H1 (cell line): ENCODE data around the gene CDK3. TPM values are rescaled to one million over a fixed set of nuclear protein-coding genes. Genes with fewer than 3 reads are reported as not detected.

ENCODE experiments used
- CTCF ChIA-PET: fragments of 300-600 bp; sonication (Branson Sonifier 250); formaldehyde crosslinking; loops from one replicate; lab custom pipeline; 2021; ENCODE audit not compliant: partially characterized antibody; lab: Charles Lee
- POLR2A ChIA-PET: fragments of 300-600 bp; sonication (Branson Sonifier 250); formaldehyde crosslinking; loops from one replicate; lab custom pipeline; 2021; ENCODE audit warnings: inconsistent platforms; ENCODE audit not compliant: partially characterized antibody; lab: Charles Lee
- DNase-seq, 2 experiments: peaks; one replicate each; pipeline versions ENCODE4 v3.0.0 to v3.0.0-alpha.2; 2010 to 2022; ENCODE audit warnings: low spot score in 2 of 2, low read depth in 1 of 2, mixed read lengths in 1 of 2
- FAIRE-seq: peaks from 2 replicates; lab custom pipeline; 2011; peaks lifted over from hg19 to GRCh38; lab: Jason Lieb, UNC
- H2AFZ ChIP-seq: 2 replicates; pipeline ENCODE4 v1.8.1; 2012; ENCODE audit warnings: low read length, inconsistent platforms
- H2AK5ac ChIP-seq: 2 replicates; pipeline ENCODE4 v1.6.1; 2013; ENCODE audit warnings: low read depth, low read length
- H2BK120ac ChIP-seq: replicated peaks from 2 replicates; pipeline ENCODE3; 2013; ENCODE audit warnings: low read depth, low read length, inconsistent platforms
- H2BK12ac ChIP-seq: 2 replicates; pipeline ENCODE4 v1.6.1; 2013; ENCODE audit warnings: low read depth, low read length
- H2BK15ac ChIP-seq: 2 replicates; pipeline ENCODE4 v1.6.1; 2013; ENCODE audit warnings: low read length
- H2BK20ac ChIP-seq: 2 replicates; pipeline ENCODE4 v1.6.1; 2013; ENCODE audit warnings: low read length
- H2BK5ac ChIP-seq: 2 replicates; pipeline ENCODE4 v1.6.1; 2013; ENCODE audit warnings: low read depth, low read length
- H3K14ac ChIP-seq: 2 replicates; pipeline ENCODE4 v1.6.1; 2013; ENCODE audit warnings: inconsistent platforms; ENCODE audit not compliant: insufficient read length
- H3K18ac ChIP-seq: 2 replicates; pipeline ENCODE4 v1.6.1; 2013; ENCODE audit warnings: low read length; ENCODE audit errors: extremely low read depth
- H3K23ac ChIP-seq: 2 replicates; pipeline ENCODE4 v1.6.1; 2013; ENCODE audit warnings: inconsistent platforms; ENCODE audit not compliant: insufficient read length
- H3K23me2 ChIP-seq: 2 replicates; pipeline ENCODE4 v1.6.1; 2013; ENCODE audit warnings: low read depth, low read length
- H3K27ac ChIP-seq: 2 replicates; pipeline ENCODE4 v1.6.1; 2011; ENCODE audit warnings: low read depth, low read length, inconsistent platforms
- H3K27me3 ChIP-seq, 4 experiments: replicated peaks in 1 of 4; 1 replicate in 1 of 4; 2 replicates in 3 of 4; pipeline versions ENCODE4 v1.6.1 to v1.8.1; 2011 to 2013; ENCODE audit warnings: low read length in 3 of 4, mild to moderate bottlenecking in 3 of 4, inconsistent platforms in 2 of 4, mixed read lengths in 2 of 4, moderate library complexity in 1 of 4; ENCODE audit not compliant: control insufficient read depth in 3 of 4, insufficient read depth in 3 of 4; ENCODE audit errors: extremely low read depth in 1 of 4
- H3K36me3 ChIP-seq, 4 experiments: 2 replicates each; pipeline versions ENCODE4 v1.6.1 to v1.8.1; 2011 to 2013; ENCODE audit warnings: mild to moderate bottlenecking in 4 of 4, low read length in 3 of 4, moderate library complexity in 2 of 4, control low read depth in 1 of 4, inconsistent platforms in 1 of 4; ENCODE audit not compliant: insufficient read depth in 4 of 4, control insufficient read depth in 2 of 4
- H3K4ac ChIP-seq: replicated peaks from 2 replicates; pipeline ENCODE3; 2013; ENCODE audit warnings: low read length, low read depth, mixed read lengths, inconsistent platforms; ENCODE audit not compliant: insufficient read length
- H3K4me1 ChIP-seq, 4 experiments: replicated peaks in 1 of 4; 1 replicate in 1 of 4; 2 replicates in 3 of 4; pipeline versions ENCODE4 v1.6.1 to v1.8.1; 2011 to 2013; ENCODE audit warnings: low read length in 3 of 4, inconsistent platforms in 2 of 4, mixed read lengths in 1 of 4; ENCODE audit not compliant: insufficient read depth in 4 of 4, control insufficient read depth in 3 of 4
- H3K4me2 ChIP-seq, 2 experiments: 2 replicates each; pipeline versions ENCODE4 v1.6.1 to v1.8.1; 2011 to 2013; ENCODE audit warnings: low read depth in 2 of 2, low read length in 2 of 2, control low read depth in 1 of 2, inconsistent platforms in 1 of 2, mild to moderate bottlenecking in 1 of 2; ENCODE audit not compliant: insufficient read depth in 1 of 2
- H3K4me3 ChIP-seq, 4 experiments: fragments of 200-600, 300-600 bp in 1 of 4; sonication (generic), shearing (Covaris generic), sonication (Bioruptor Twin) in 1 of 4; 2 replicates each; pipeline versions ENCODE4 v1.5.1 to v1.8.1; 2011 to 2016; ENCODE audit warnings: low read length in 4 of 4, low read depth in 3 of 4, control low read depth in 2 of 4, inconsistent platforms in 2 of 4, mild to moderate bottlenecking in 2 of 4, mixed read lengths in 1 of 4, moderate library complexity in 1 of 4; ENCODE audit not compliant: insufficient read depth in 2 of 4; ENCODE audit errors: extremely low read depth in 1 of 4
- H3K56ac ChIP-seq: replicated peaks from 2 replicates; pipeline ENCODE3; 2013; ENCODE audit warnings: low read depth, mild to moderate bottlenecking, mixed read lengths, low read length, inconsistent platforms; ENCODE audit not compliant: insufficient read length
- H3K79me1 ChIP-seq: 2 replicates; pipeline ENCODE4 v1.6.1; 2013; ENCODE audit warnings: low read depth, low read length, control low read depth
- H3K79me2 ChIP-seq, 2 experiments: 2 replicates each; pipeline versions ENCODE4 v1.6.1 to v1.8.1; 2012 to 2013; ENCODE audit warnings: low read length in 2 of 2, mild to moderate bottlenecking in 2 of 2, inconsistent platforms in 1 of 2; ENCODE audit not compliant: insufficient read depth in 2 of 2, control insufficient read depth in 1 of 2
- H3K9ac ChIP-seq, 4 experiments: replicated peaks in 1 of 4; 1 replicate in 1 of 4; 2 replicates in 3 of 4; pipeline versions ENCODE4 v1.6.1 to v1.8.1; 2011 to 2013; ENCODE audit warnings: low read depth in 3 of 4, low read length in 3 of 4, control low read depth in 2 of 4, mild to moderate bottlenecking in 2 of 4, moderate library complexity in 2 of 4, inconsistent platforms in 1 of 4; ENCODE audit errors: extremely low read depth in 1 of 4
- H3K9me3 ChIP-seq, 2 experiments: 2 replicates each; pipeline versions ENCODE4 v1.6.1 to v1.8.1; 2012 to 2013; ENCODE audit warnings: mild to moderate bottlenecking in 2 of 2, moderate library complexity in 2 of 2, control low read depth in 1 of 2, inconsistent platforms in 1 of 2, low read depth in 1 of 2, low read length in 1 of 2, mixed read lengths in 1 of 2; ENCODE audit not compliant: insufficient read depth in 2 of 2
- H4K20me1 ChIP-seq, 2 experiments: replicated peaks in 1 of 2; 2 replicates each; pipeline versions ENCODE3 to v1.8.1; 2011 to 2013; ENCODE audit warnings: inconsistent platforms in 2 of 2, low read length in 2 of 2, mild to moderate bottlenecking in 1 of 2; ENCODE audit not compliant: insufficient read depth in 2 of 2, control insufficient read depth in 1 of 2
- H4K5ac ChIP-seq: 2 replicates; pipeline ENCODE4 v1.6.1; 2013; ENCODE audit warnings: low read length, low read depth, mixed read lengths, inconsistent platforms; ENCODE audit not compliant: insufficient read length
- H4K8ac ChIP-seq: 2 replicates; pipeline ENCODE4 v1.8.0; 2013; ENCODE audit warnings: mild to moderate bottlenecking, moderate library complexity, low read length, inconsistent platforms; ENCODE audit not compliant: insufficient read depth; ENCODE audit errors: extremely low read depth
- H4K91ac ChIP-seq: replicated peaks from 2 replicates; pipeline ENCODE3; 2013; ENCODE audit warnings: low read length, mixed read lengths, inconsistent platforms; ENCODE audit not compliant: insufficient read length
- CREB1 ChIP-seq: IDR thresholded peaks from 2 replicates; pipeline ENCODE4 v1.6.1; 2012; ENCODE audit warnings: inconsistent platforms
- CTBP2 ChIP-seq: IDR thresholded peaks from 2 replicates; pipeline ENCODE4 v1.7.0; 2011; ENCODE audit warnings: borderline replicate concordance, mild to moderate bottlenecking, moderate library complexity, mixed read lengths, low read length; ENCODE audit not compliant: insufficient read depth, insufficient read length
- GTF2F1 ChIP-seq: IDR thresholded peaks from 2 replicates; pipeline ENCODE4 v1.6.1; 2012; ENCODE audit warnings: low read depth, low read length, improper control_type of control experiment, borderline replicate concordance
- HDAC2 ChIP-seq, 2 experiments: fragments of 300-600 bp in 1 of 2; sonication (generic) in 1 of 2; IDR thresholded peaks; 2 replicates each; pipeline ENCODE4 v1.6.1; 2011 to 2012; ENCODE audit warnings: low read depth in 2 of 2, low read length in 2 of 2, mild to moderate bottlenecking in 2 of 2, moderate library complexity in 2 of 2, borderline replicate concordance in 1 of 2, inconsistent platforms in 1 of 2
- RAD21 ChIP-seq, 2 experiments: IDR thresholded peaks in 1 of 2; conservative IDR thresholded peaks in 1 of 2; 2 replicates each; pipeline ENCODE4 v1.6.1; 2011; ENCODE audit warnings: low read depth in 2 of 2, low read length in 2 of 2, improper control_type of control experiment in 1 of 2, inconsistent platforms in 1 of 2, mild to moderate bottlenecking in 1 of 2, moderate library complexity in 1 of 2
- RBBP5 ChIP-seq: IDR thresholded peaks from 2 replicates; pipeline ENCODE4 v1.7.1; 2012; ENCODE audit warnings: low read depth, mild to moderate bottlenecking, inconsistent platforms, low read length, moderate library complexity, borderline replicate concordance
- TAF7 ChIP-seq: optimal IDR thresholded peaks from 2 replicates; pipeline ENCODE3; 2011; ENCODE audit warnings: low read depth, mild to moderate bottlenecking, inconsistent platforms, low read length, moderate library complexity, borderline replicate concordance
- WGBS, 2 experiments: shearing (Covaris generic) in 1 of 2; methylation state at CpG; one replicate each; pipeline versions ENCODE4 v1.1.6 to v1.1.7; 2013 to 2015; ENCODE audit warnings: low lambda C conversion rate in 2 of 2, mixed read lengths in 2 of 2, inconsistent platforms in 1 of 2, low coverage in 1 of 2, missing lambda C conversion rate in 1 of 2; ENCODE audit not compliant: insufficient replicate concordance in 2 of 2, insufficient coverage in 1 of 2, insufficient read length in 1 of 2; ENCODE audit errors: extremely low coverage in 1 of 2, missing lambda C conversion rate in 1 of 2; 5-methylcytosine and 5-hydroxymethylcytosine counted together
- polyA plus RNA-seq, 7 experiments: library from polyadenylated mRNA; depleted of rRNA in 3 of 7; stranded (reverse) in 5 of 7; unstranded in 2 of 7; fragments of >200 nt in 5 of 7; fragments of 200-250 nt in 2 of 7; gene quantifications; 1 replicate in 5 of 7; 2 replicates in 1 of 7; 4 replicates in 1 of 7; pipeline versions ENCODE4 v1.2.1 to v1.2.3, GENCODE V29; 2011 to 2013; ENCODE audit warnings: missing spikeins in 2 of 7, mixed read lengths in 2 of 7
- total RNA-seq: library from RNA; stranded (reverse); fragmentation: NEBNext Ultra II Directional; extraction: Animal tissue kit (Norgen Biotek cat#: 25700); gene quantifications from 2 replicates; pipeline ENCODE4 v1.2.1, GENCODE V29; 2021
- TF ChIP-seq, protein P1 (sequence below), 3 experiments: IDR thresholded peaks; 1 replicate in 2 of 3; 2 replicates in 1 of 3; pipeline versions ENCODE4 v1.5.1 to v1.6.1; 2011; ENCODE audit warnings: low read length in 3 of 3, mild to moderate bottlenecking in 3 of 3, inconsistent platforms in 2 of 3, low read depth in 1 of 3, moderate library complexity in 1 of 3; ENCODE audit not compliant: insufficient read depth in 1 of 3; ENCODE audit errors: control extremely low read depth in 1 of 3

The CDK3 gene
- total and polyA plus RNA-seq, 2 of the 8 experiments (the other 6 are each of a cell fraction or from before 2014, with no cell fraction given) = 10.0 to 14.6 TPM

DNA sequence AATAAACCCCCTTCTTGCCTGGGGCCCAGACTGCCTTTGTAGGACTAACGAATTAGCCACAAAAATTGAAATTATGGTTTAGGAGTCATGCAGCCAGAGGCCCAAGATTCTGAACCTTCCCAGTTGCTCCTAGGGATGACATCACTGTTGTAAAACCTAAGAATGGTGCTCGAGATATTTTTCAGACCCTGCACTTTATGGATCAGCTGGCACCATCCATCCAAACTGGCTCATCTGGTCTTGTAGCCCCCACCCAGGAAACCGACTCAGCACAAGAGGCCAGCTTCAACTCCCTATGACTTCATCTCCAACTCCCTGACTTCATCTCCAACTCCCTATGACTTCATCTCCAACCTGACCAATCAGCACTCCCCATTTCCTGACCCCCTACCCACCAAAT lies 37.4 kb downstream of the CDK3 start:
- Histone ChIP-seq H3K4me2 (no peak overlapping the region), H3K27ac (no peak overlapping the region), H4K8ac (no peak overlapping the region)

More for the DNA sequence above, 37.4 kb downstream of the CDK3 start:
- H3K18ac ChIP-seq = no peak overlapping the region
- 96% methylated on average over 3 of the region's 3 CpGs; no CpG with 5 or more reads in 1 of the 2 experiments for WGBS, 2 experiments
- POLR2A ChIA-PET = no interaction called here
- no peak overlapping the region for H2BK12ac ChIP-seq
- peaks cover 0 to 20% (median 8%) of the 10 kb centered on the region in 4 experiments; a peak in 6 of 7 replicates for H3K4me1 ChIP-seq
- H3K4me3 ChIP-seq = no peak overlapping the region
- no peak overlapping the region for H2AK5ac ChIP-seq
- no peak overlapping the region for H2BK20ac ChIP-seq
- H3K79me1 ChIP-seq = no peaks in the 10 kb centered on the region
- CTCF ChIA-PET = interaction anchor here (0.9 to 13.7 kb wide), 3 partner anchors 11 to 30 kb away, joined by 5 to 229 read pairs (median 5); partner anchors contain the start of gene CDK3
- H3K23ac ChIP-seq = no peak overlapping the region
- DNase-seq (no peak), FAIRE-seq (no peak)
- no peak overlapping the region for H3K9ac ChIP-seq
- H3K14ac ChIP-seq = no peak overlapping the region
- H2BK120ac ChIP-seq = no peak overlapping the region
- H3K4ac ChIP-seq = no peak overlapping the region
- H2AFZ ChIP-seq = no peak overlapping the region
- peaks cover 0 to 5% of the 10 kb centered on the region in 2 experiments for H4K20me1 ChIP-seq
- H3K56ac ChIP-seq = no peak overlapping the region
- TF ChIP-seq HDAC2 (IDR thresholded peaks at IDR 0.05; ENCODE audit: borderline replicate concordance in 1 of 2, low read depth in 2 of 2, low read length in 2 of 2) = no peak
- no peak for TF ChIP-seq GTF2F1
- TF ChIP-seq CREB1 = peak; percentile 75; the same call in 1 of the 2 replicates
- TF ChIP-seq, protein P1, sequence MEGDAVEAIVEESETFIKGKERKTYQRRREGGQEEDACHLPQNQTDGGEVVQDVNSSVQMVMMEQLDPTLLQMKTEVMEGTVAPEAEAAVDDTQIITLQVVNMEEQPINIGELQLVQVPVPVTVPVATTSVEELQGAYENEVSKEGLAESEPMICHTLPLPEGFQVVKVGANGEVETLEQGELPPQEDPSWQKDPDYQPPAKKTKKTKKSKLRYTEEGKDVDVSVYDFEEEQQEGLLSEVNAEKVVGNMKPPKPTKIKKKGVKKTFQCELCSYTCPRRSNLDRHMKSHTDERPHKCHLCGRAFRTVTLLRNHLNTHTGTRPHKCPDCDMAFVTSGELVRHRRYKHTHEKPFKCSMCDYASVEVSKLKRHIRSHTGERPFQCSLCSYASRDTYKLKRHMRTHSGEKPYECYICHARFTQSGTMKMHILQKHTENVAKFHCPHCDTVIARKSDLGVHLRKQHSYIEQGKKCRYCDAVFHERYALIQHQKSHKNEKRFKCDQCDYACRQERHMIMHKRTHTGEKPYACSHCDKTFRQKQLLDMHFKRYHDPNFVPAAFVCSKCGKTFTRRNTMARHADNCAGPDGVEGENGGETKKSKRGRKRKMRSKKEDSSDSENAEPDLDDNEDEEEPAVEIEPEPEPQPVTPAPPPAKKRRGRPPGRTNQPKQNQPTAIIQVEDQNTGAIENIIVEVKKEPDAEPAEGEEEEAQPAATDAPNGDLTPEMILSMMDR (IDR thresholded peaks at IDR 0.05; ENCODE audit: control extremely low read depth in 1 of 3, insufficient read depth in 1 of 3, low read depth in 1 of 3, low read length in 3 of 3) = no peak
- no peak for TF ChIP-seq RAD21 (IDR thresholded peaks at IDR 0.05 in 1 of 2, conservative IDR thresholded peaks at IDR 0.05 in 1 of 2; ENCODE audit: low read depth in 2 of 2, low read length in 2 of 2)
- no peak for TF ChIP-seq RBBP5
- no peak for TF ChIP-seq CTBP2
- no peak for TF ChIP-seq TAF7
- no peak overlapping the region for H4K5ac ChIP-seq
- no peaks in the 10 kb centered on the region for H3K9me3 ChIP-seq
- peaks cover 17 to 41% (median 31%) of the 10 kb centered on the region in 4 experiments for H3K36me3 ChIP-seq
- no peaks in the 10 kb centered on the region for H3K27me3 ChIP-seq
- H2BK15ac ChIP-seq = no peak overlapping the region
- no peak overlapping the region for H2BK5ac ChIP-seq
- H3K79me2 ChIP-seq = no peaks in the 10 kb centered on the region
- no peak overlapping the region for H4K91ac ChIP-seq
- H3K23me2 ChIP-seq = no peaks in the 10 kb centered on the region
